ENCODE results near the gene FAH. TPM values are rescaled to one million over a fixed set of nuclear protein-coding genes. Genes with fewer than 3 reads are reported as not detected.

Gene FAH
- total RNA-seq, 2 experiments from 2014 or later: 58.9 to 61.0 TPM

DNA sequence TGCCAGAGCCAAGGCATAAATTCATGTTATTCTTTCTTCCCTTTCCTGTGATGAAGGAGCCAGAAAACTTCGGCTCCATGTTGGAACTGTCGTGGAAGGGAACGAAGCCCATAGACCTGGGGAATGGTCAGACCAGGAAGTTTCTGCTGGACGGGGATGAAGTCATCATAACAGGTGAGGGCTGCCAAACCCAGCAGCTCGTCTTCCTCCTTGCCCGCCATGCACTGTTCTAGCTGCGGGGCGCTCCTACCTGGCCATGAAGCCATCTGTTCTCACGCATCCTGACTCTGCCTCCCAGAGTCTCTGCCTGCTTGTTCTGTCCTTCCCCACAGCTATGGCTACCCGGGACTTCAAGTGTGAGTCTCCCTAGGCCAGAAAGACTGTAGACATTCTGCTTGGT, 28.2 kb downstream of the FAH start:
- DNase-seq: no peak
- Mint-ChIP-seq H3K27ac (no peak overlapping the region), H3K36me3 (ENCODE audit: low read depth) (peaks cover 40% of the 10 kb centered on the region), H3K9me3 (no peaks in the 10 kb centered on the region), H3K27me3 (no peaks in the 10 kb centered on the region), H3K4me3 (no peak overlapping the region), H3K4me1 (ENCODE audit: low read depth) (no peaks in the 10 kb centered on the region)
- ATAC-seq: no peak
- intact Hi-C loops (cut with micrococcal nuclease): no loop called here
- TF ChIP-seq, protein P1, sequence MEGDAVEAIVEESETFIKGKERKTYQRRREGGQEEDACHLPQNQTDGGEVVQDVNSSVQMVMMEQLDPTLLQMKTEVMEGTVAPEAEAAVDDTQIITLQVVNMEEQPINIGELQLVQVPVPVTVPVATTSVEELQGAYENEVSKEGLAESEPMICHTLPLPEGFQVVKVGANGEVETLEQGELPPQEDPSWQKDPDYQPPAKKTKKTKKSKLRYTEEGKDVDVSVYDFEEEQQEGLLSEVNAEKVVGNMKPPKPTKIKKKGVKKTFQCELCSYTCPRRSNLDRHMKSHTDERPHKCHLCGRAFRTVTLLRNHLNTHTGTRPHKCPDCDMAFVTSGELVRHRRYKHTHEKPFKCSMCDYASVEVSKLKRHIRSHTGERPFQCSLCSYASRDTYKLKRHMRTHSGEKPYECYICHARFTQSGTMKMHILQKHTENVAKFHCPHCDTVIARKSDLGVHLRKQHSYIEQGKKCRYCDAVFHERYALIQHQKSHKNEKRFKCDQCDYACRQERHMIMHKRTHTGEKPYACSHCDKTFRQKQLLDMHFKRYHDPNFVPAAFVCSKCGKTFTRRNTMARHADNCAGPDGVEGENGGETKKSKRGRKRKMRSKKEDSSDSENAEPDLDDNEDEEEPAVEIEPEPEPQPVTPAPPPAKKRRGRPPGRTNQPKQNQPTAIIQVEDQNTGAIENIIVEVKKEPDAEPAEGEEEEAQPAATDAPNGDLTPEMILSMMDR (IDR thresholded peaks at IDR 0.05): no peak
- CTCF ChIA-PET: interaction anchor here (1.1 kb wide), 1 partner anchor 8 kb away, joined by 4 read pairs; no protein-coding TSS in a partner anchor
- POLR2A ChIA-PET: no interaction called here

DNA sequence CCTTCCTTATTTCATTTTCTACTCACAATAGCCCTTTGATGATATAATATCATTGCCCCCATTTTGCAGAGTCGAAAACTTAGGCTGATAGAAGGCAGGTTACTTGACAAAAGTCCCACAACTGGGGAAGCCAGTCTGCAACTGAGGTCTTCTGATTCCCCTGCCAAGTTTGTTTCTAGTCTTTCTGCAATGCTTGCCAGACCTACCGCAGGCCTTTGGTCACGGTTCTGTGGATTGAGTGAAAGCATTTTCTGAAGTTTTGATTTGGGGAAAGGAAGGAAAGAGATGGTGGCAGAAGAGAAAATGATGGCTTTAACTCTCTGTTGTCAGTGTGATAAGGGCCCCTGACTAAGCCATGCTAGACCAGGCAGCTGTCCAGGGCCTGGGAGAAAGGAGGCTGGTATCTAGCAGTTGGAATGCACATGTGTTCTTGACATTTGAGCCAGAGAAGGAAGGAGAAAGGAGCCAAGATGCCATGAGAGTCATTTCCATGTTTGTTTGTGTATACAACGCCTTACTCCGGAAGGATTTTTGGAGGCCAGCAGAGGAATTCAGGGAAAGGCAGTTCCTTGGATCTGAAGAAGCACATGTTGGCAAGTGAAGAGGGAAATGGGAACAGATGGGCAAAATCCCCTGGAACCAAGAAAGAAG, 29.9 kb downstream of the FAH start:
- peaks cover 50% of the 10 kb centered on the region for H3K36me3 Mint-ChIP-seq (ENCODE audit: low read depth)
- ATAC-seq (no peak), DNase-seq (no peak)
- TF ChIP-seq, protein P1 (IDR thresholded peaks at IDR 0.05): no peak
- no peaks in the 10 kb centered on the region for H3K9me3 Mint-ChIP-seq
- H3K4me1 Mint-ChIP-seq (ENCODE audit: low read depth): no peaks in the 10 kb centered on the region
- intact Hi-C loops (cut with micrococcal nuclease): no loop called here
- ChIA-PET POLR2A (no interaction called here), CTCF (interaction anchor here (1.9 kb wide), 1 partner anchor 9 kb away, joined by 5 read pairs; no protein-coding TSS in a partner anchor)
- no peaks in the 10 kb centered on the region for H3K27me3 Mint-ChIP-seq
- no peak overlapping the region for H3K4me3 Mint-ChIP-seq
- no peak overlapping the region for H3K27ac Mint-ChIP-seq

DNA sequence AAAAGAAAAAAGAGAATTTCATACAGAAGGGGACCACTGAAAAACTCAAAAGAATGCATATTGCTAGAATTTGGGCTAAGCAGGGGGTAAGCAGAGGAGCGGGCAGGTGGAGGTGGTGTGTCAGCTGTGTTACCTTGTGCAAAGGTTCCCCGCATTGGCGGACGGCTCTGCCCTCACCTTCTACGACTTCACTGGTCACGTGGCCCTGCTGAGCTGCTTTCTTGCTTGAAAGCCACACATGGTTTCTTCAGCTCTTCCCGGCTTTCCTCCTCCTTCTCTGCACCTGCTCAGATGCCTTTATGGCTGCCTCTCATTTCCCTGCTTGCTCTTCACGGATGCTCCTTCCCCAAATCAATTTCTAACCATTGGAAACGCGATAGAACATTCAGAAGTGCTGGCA, 30.5 kb downstream of the FAH start:
- no peak for DNase-seq
- Mint-ChIP-seq H3K27ac (no peak overlapping the region), H3K9me3 (no peaks in the 10 kb centered on the region), H3K4me3 (no peak overlapping the region), H3K27me3 (no peaks in the 10 kb centered on the region), H3K4me1 (ENCODE audit: low read depth) (no peaks in the 10 kb centered on the region), H3K36me3 (ENCODE audit: low read depth) (peaks cover 49% of the 10 kb centered on the region)
- TF ChIP-seq, protein P1 (IDR thresholded peaks at IDR 0.05): no peak
- intact Hi-C loops (cut with micrococcal nuclease): no loop called here
- ChIA-PET POLR2A (no interaction called here), CTCF (interaction anchor here (1.9 kb wide), 1 partner anchor 10 kb away, joined by 5 read pairs; no protein-coding TSS in a partner anchor)
- no peak for ATAC-seq

DNA sequence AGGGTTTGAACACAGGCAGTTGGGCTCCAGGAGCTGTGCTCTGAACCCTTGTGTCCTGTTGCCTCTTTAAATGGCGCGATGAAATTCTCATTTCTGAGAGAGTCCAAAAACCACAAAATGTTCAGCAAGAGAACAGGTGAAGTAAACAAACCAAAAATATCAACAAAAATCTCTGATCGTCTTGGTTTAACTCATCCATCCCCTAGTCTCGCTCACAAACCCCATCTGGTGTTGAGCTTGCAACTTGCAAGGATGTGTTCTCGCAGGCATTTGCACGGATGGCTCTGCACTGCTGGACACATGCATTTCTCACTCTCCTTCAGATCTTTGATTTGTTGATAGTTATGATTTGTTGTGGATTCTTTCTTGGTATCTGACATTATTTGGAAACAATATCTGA, 31.1 kb downstream of the FAH start:
- no peak overlapping the region for H3K27ac Mint-ChIP-seq
- CTCF ChIA-PET: interaction anchor here (1.9 kb wide), 1 partner anchor 10 kb away, joined by 5 read pairs; no protein-coding TSS in a partner anchor
- H3K4me3 Mint-ChIP-seq: no peak overlapping the region
- H3K27me3 Mint-ChIP-seq: no peaks in the 10 kb centered on the region
- H3K36me3 Mint-ChIP-seq (ENCODE audit: low read depth): peaks cover 50% of the 10 kb centered on the region
- ATAC-seq: no peak
- TF ChIP-seq, protein P1 (IDR thresholded peaks at IDR 0.05): no peak
- no peaks in the 10 kb centered on the region for H3K4me1 Mint-ChIP-seq (ENCODE audit: low read depth)
- DNase-seq: no peak
- intact Hi-C loops (cut with micrococcal nuclease): no loop called here
- POLR2A ChIA-PET: no interaction called here
- H3K9me3 Mint-ChIP-seq: no peaks in the 10 kb centered on the region

DNA sequence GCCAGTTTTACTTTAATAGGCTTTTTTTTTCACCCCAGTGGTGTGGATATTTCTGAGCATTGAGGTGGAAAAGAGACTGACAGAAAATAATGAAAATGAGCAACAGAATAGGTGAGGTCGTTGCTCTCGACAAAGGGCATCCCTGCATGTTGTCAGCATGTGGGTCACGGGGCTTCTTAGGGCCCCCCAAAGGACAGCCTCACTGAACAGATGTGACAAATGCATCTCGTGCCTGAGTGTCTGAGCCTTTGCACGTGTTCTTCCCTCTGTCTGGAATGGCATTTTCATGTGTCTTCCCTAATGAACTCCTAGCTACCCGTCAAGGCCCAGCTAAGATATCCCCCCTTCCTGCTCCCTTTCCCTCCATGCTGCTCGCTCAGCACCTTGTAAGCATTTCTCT, 31.8 kb downstream of the FAH start:
- H3K27me3 Mint-ChIP-seq: no peaks in the 10 kb centered on the region
- ChIA-PET CTCF (interaction anchor here (1.9 kb wide), 1 partner anchor 11 kb away, joined by 5 read pairs; no protein-coding TSS in a partner anchor), POLR2A (no interaction called here)
- H3K9me3 Mint-ChIP-seq: no peaks in the 10 kb centered on the region
- H3K36me3 Mint-ChIP-seq (ENCODE audit: low read depth): peaks cover 51% of the 10 kb centered on the region
- H3K27ac Mint-ChIP-seq: no peak overlapping the region
- intact Hi-C loops (cut with micrococcal nuclease): no loop called here
- TF ChIP-seq, protein P1 (IDR thresholded peaks at IDR 0.05): no peak
- no peaks in the 10 kb centered on the region for H3K4me1 Mint-ChIP-seq (ENCODE audit: low read depth)
- ATAC-seq (no peak), DNase-seq (no peak)
- H3K4me3 Mint-ChIP-seq: no peak overlapping the region
